ENCODE data around the gene FOSB. TPM values are rescaled to one million over a fixed set of nuclear protein-coding genes. Genes with fewer than 3 reads are reported as not detected.
A peak's percentile ranks its signal among the peaks of the same experiment; 100 is the strongest.

The FOSB gene
- total RNA-seq, 1 donor from 2014 or later = 20.4 TPM

- H3K9me3 Mint-ChIP-seq = no peaks in the 10 kb centered on the region
- no peak for TF ChIP-seq CTCF (IDR thresholded peaks at IDR 0.05)
- peaks cover 23% of the 10 kb centered on the region for H3K36me3 Mint-ChIP-seq (ENCODE audit: low read depth)
- H3K27me3 Mint-ChIP-seq = peaks cover 22% of the 10 kb centered on the region
- CTCF ChIA-PET = interaction anchor here (2.4 kb wide), 1 partner anchor 32 kb away, joined by 12 read pairs; no protein-coding TSS in a partner anchor
- POLR2A ChIA-PET = interaction anchor here (4.9 kb wide), 1 partner anchor 7 kb away, joined by 66 read pairs; no protein-coding TSS in a partner anchor
- DNase-seq (no peak), ATAC-seq (ENCODE audit: low read depth) (no peak)
- intact Hi-C loops (cut with micrococcal nuclease) = no loop called here
- H3K4me3 Mint-ChIP-seq = peak overlapping the region; percentile 92
- H3K4me1 Mint-ChIP-seq = peaks cover 53% of the 10 kb centered on the region
- no peak overlapping the region for H3K27ac Mint-ChIP-seq
These were observed 3.5 kb downstream of the FOSB start for GRCh38 chr19:45471111-45471930.

GRCh38 chr19:45471931-45472562 is 4.3 kb downstream of the FOSB start:
- CTCF ChIA-PET = interaction anchor here (0.5 to 2.4 kb wide), 2 partner anchors 32 to 37 kb away, joined by 3 to 12 read pairs; no protein-coding TSS in a partner anchor
- Mint-ChIP-seq H3K36me3 (ENCODE audit: low read depth) (peaks cover 23% of the 10 kb centered on the region), H3K9me3 (no peaks in the 10 kb centered on the region), H3K4me3 (peak overlapping the region; percentile 59), H3K4me1 (peaks cover 55% of the 10 kb centered on the region), H3K27ac (no peak overlapping the region), H3K27me3 (peaks cover 22% of the 10 kb centered on the region)
- ATAC-seq (ENCODE audit: low read depth) (no peak), DNase-seq (no peak)
- intact Hi-C loops (cut with micrococcal nuclease) = no loop called here
- POLR2A ChIA-PET = no interaction called here
- TF ChIP-seq CTCF (IDR thresholded peaks at IDR 0.05) = no peak

GRCh38 chr19:45472563-45473366 is 5.0 kb downstream of the FOSB start:
- peak overlapping the region; percentile 39 for H3K4me3 Mint-ChIP-seq
- intact Hi-C loops (cut with micrococcal nuclease) = no loop called here
- POLR2A ChIA-PET = interaction anchor here (0.6 kb wide), 1 partner anchor 107 kb away, joined by 6 read pairs; no protein-coding TSS in a partner anchor

GRCh38 chr19:45473367-45473681 is 5.5 kb downstream of the FOSB start:
- intact Hi-C loops (cut with micrococcal nuclease) = no loop called here
- ATAC-seq (ENCODE audit: low read depth) (no peak), DNase-seq (no peak)
- CTCF ChIA-PET = no interaction called here
- TF ChIP-seq CTCF (IDR thresholded peaks at IDR 0.05) = no peak
- no peak overlapping the region for H3K4me3 Mint-ChIP-seq
- no peaks in the 10 kb centered on the region for H3K9me3 Mint-ChIP-seq
- peaks cover 56% of the 10 kb centered on the region for H3K4me1 Mint-ChIP-seq
- POLR2A ChIA-PET = no interaction called here
- peaks cover 22% of the 10 kb centered on the region for H3K27me3 Mint-ChIP-seq
- H3K27ac Mint-ChIP-seq = no peak overlapping the region
- H3K36me3 Mint-ChIP-seq (ENCODE audit: low read depth) = peaks cover 23% of the 10 kb centered on the region

More at GRCh38 chr19:45472563-45473366, 5.0 kb downstream of the FOSB start:
- H3K27ac Mint-ChIP-seq = peak overlapping the region; percentile 13
- peaks cover 56% of the 10 kb centered on the region for H3K4me1 Mint-ChIP-seq
- CTCF ChIA-PET = interaction anchor here (0.5 to 2.4 kb wide), 2 partner anchors 33 to 37 kb away, joined by 3 to 12 read pairs; no protein-coding TSS in a partner anchor
- TF ChIP-seq CTCF (IDR thresholded peaks at IDR 0.05) = no peak
- H3K9me3 Mint-ChIP-seq = no peaks in the 10 kb centered on the region
- H3K36me3 Mint-ChIP-seq (ENCODE audit: low read depth) = peaks cover 23% of the 10 kb centered on the region
- peaks cover 22% of the 10 kb centered on the region for H3K27me3 Mint-ChIP-seq
- no peak for ATAC-seq (ENCODE audit: low read depth)
- DNase-seq = no peak

All from activated B cell treated with CpG ODN at 0.5 μM for 24 hours (primary cell).